ENCODE measurements around the gene PRKN.

Gene PRKN

DNA sequence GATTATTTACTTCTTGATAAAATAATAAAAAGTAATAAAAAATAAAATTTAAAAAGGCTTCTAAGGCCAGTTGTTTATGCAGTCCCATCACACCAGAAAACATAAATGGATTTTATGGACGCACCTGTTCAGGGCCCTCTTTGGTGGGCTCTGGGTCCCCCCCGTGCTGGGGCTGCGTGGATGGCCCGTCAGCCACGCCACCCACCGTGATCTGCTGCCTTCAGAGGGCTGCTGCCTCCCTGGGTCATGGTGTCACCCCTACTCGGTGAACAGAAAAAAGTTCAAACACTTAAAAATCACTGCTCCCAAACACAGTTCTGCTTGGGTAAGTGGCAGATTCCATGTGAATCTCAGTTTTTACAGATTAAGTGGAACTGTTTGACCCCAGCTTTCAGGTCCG lies 1006.1 kb downstream of the PRKN start:
- ChIA-PET POLR2A (no interaction called here), CTCF (no interaction called here)
- no peak for DNase-seq (ENCODE audit: extremely low spot score)
- TF ChIP-seq HDGF (IDR thresholded peaks at IDR 0.05; ENCODE audit: borderline replicate concordance) (no peak), SUZ12 (IDR thresholded peaks at IDR 0.05) (no peak), CTBP1 (IDR thresholded peaks at IDR 0.05; ENCODE audit: borderline replicate concordance) (no peak), NFRKB (IDR thresholded peaks at IDR 0.05) (no peak), SP1 (IDR thresholded peaks at IDR 0.05) (no peak), TARDBP (IDR thresholded peaks at IDR 0.05) (no peak), BHLHE40 (IDR thresholded peaks at IDR 0.05; ENCODE audit: borderline replicate concordance) (no peak), FOXA1 (IDR thresholded peaks at IDR 0.05) (no peak), ELF4 (IDR thresholded peaks at IDR 0.05) (no peak), LEF1 (IDR thresholded peaks at IDR 0.05; ENCODE audit: borderline replicate concordance) (no peak), ARNT (IDR thresholded peaks at IDR 0.05) (no peak), FOXK2 (IDR thresholded peaks at IDR 0.05) (no peak), L3MBTL2 (conservative IDR thresholded peaks at IDR 0.05) (no peak), FOXM1 (IDR thresholded peaks at IDR 0.05; ENCODE audit: borderline replicate concordance) (no peak), ZNF384 (IDR thresholded peaks at IDR 0.05) (no peak)
- TF ChIP-seq, protein P1, sequence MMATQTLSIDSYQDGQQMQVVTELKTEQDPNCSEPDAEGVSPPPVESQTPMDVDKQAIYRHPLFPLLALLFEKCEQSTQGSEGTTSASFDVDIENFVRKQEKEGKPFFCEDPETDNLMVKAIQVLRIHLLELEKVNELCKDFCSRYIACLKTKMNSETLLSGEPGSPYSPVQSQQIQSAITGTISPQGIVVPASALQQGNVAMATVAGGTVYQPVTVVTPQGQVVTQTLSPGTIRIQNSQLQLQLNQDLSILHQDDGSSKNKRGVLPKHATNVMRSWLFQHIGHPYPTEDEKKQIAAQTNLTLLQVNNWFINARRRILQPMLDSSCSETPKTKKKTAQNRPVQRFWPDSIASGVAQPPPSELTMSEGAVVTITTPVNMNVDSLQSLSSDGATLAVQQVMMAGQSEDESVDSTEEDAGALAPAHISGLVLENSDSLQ (IDR thresholded peaks at IDR 0.05), result no peak

DNA sequence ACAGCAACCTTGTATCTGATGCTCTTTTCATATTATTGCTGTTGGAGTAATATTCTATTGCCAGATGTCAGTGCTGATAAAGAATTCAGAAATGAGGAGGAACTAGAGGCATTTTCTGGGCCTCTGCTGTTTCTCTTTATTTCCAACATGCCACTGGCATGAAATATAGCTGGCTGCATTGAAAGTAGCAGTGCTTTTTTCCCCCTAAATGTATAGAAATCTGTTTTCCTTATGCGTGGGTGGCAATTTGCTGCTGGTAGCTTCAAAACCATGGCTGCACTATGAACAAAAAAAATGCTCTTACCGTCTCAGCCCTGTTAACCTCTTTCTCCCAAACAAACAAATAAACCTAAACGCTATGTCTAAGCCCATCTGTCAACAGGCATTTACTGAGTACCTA lies 1011.4 kb downstream of the PRKN start:
- ChIA-PET POLR2A (no interaction called here), CTCF (no interaction called here)
- no peak for DNase-seq (ENCODE audit: extremely low spot score)
- TF ChIP-seq ARNT (IDR thresholded peaks at IDR 0.05), result no peak
- TF ChIP-seq CTBP1 (IDR thresholded peaks at IDR 0.05; ENCODE audit: borderline replicate concordance), result no peak
- TF ChIP-seq LEF1 (IDR thresholded peaks at IDR 0.05; ENCODE audit: borderline replicate concordance), result no peak
- no peak for TF ChIP-seq SUZ12 (IDR thresholded peaks at IDR 0.05)

- POLR2A ChIA-PET, result no interaction called here
- no peak for DNase-seq (ENCODE audit: extremely low spot score)
- CTCF ChIA-PET, result no interaction called here
- TF ChIP-seq ELF4 (IDR thresholded peaks at IDR 0.05) (no peak), FOXK2 (IDR thresholded peaks at IDR 0.05) (no peak), FOXA1 (IDR thresholded peaks at IDR 0.05) (no peak), SP1 (IDR thresholded peaks at IDR 0.05) (no peak), BHLHE40 (IDR thresholded peaks at IDR 0.05; ENCODE audit: borderline replicate concordance) (no peak), FOXM1 (IDR thresholded peaks at IDR 0.05; ENCODE audit: borderline replicate concordance) (no peak), CTBP1 (IDR thresholded peaks at IDR 0.05; ENCODE audit: borderline replicate concordance) (no peak), TARDBP (IDR thresholded peaks at IDR 0.05) (no peak), LEF1 (IDR thresholded peaks at IDR 0.05; ENCODE audit: borderline replicate concordance) (no peak)
These were observed 1015.6 kb downstream of the PRKN start for GRCh38 chr6:161711938-161712337.

DNA sequence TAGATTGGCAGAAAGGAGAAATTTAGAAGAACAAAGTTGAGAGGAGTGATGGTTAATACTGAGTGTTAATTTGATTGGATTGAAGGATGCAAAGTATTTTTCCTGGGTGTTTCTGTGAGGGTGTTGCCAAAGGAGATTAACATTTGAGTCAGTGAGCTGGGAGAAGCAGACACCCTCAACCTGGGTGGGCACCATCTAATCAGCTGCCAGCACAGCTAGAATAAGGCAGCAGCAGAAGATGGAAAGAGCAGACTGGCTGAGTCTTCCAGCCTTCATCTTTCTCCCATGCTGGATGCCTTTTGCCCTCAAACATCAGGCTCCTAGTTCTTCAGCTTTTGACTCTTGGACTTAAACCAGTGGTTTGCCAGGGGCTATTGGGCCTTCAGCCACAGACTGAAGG lies 1016.1 kb downstream of the PRKN start:
- no peak for TF ChIP-seq TARDBP (IDR thresholded peaks at IDR 0.05)
- no peak for TF ChIP-seq L3MBTL2 (conservative IDR thresholded peaks at IDR 0.05)
- TF ChIP-seq BHLHE40 (IDR thresholded peaks at IDR 0.05; ENCODE audit: borderline replicate concordance), result no peak
- no peak for TF ChIP-seq ARNT (IDR thresholded peaks at IDR 0.05)
- TF ChIP-seq LEF1 (IDR thresholded peaks at IDR 0.05; ENCODE audit: borderline replicate concordance), result no peak
- TF ChIP-seq SP1 (IDR thresholded peaks at IDR 0.05), result no peak
- TF ChIP-seq CTBP1 (IDR thresholded peaks at IDR 0.05; ENCODE audit: borderline replicate concordance), result no peak
- TF ChIP-seq NFRKB (IDR thresholded peaks at IDR 0.05), result no peak
- TF ChIP-seq HDGF (IDR thresholded peaks at IDR 0.05; ENCODE audit: borderline replicate concordance), result no peak
- TF ChIP-seq, protein P1 (IDR thresholded peaks at IDR 0.05), result no peak
- TF ChIP-seq FOXK2 (IDR thresholded peaks at IDR 0.05), result no peak
- no peak for TF ChIP-seq FOXA1 (IDR thresholded peaks at IDR 0.05)
- no peak for TF ChIP-seq SUZ12 (IDR thresholded peaks at IDR 0.05)
- no peak for TF ChIP-seq ELF4 (IDR thresholded peaks at IDR 0.05)
- TF ChIP-seq FOXM1 (IDR thresholded peaks at IDR 0.05; ENCODE audit: borderline replicate concordance), result no peak
- no peak for TF ChIP-seq ZNF384 (IDR thresholded peaks at IDR 0.05)
- ChIA-PET CTCF (no interaction called here), POLR2A (no interaction called here)
- DNase-seq (ENCODE audit: extremely low spot score), result no peak

DNA sequence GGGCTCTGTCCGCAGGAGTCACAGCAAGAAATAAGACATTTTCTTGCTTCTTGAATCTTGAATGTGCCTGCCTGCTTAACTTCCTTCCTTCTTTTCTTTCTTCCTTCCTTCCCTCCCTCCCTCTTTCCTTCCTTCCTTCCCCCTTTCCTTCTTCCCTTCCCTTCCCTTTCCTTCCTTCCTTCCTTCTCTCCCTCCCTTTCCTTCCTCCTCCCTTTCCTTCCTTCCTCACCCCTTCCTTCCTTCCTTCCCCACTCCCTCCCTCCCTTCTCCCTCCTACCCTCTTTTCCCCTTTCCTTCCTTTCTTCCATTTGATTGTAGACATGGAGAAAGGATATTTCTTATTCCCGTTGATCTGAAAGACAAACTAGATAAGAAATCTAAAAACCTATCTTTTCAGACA lies 1016.9 kb downstream of the PRKN start:
- ChIA-PET POLR2A (no interaction called here), CTCF (no interaction called here)
- DNase-seq (ENCODE audit: extremely low spot score), result no peak
- TF ChIP-seq L3MBTL2 (conservative IDR thresholded peaks at IDR 0.05) (no peak), SUZ12 (IDR thresholded peaks at IDR 0.05) (no peak)

DNA sequence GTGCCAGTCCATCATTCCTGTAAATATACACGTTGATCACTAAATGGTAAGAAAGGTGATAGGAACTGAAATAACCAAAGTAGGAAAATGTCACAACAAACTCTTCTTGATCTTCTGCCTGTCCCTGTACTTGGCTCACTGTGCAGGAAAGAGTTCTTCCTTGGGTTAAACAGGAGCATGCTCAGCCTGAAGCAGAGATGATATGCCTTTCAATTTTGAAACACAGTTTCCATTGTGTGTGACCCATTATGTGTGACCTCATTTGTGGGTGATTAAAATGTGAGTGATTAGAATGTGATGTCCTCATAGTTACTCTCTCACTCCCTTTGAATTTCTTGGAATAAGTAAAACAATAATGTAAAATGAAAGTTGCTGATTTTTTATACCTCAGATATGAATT lies 1026.5 kb downstream of the PRKN start:
- ChIA-PET CTCF (no interaction called here), POLR2A (no interaction called here)
- DNase-seq (ENCODE audit: extremely low spot score), result no peak
- TF ChIP-seq BHLHE40 (IDR thresholded peaks at IDR 0.05; ENCODE audit: borderline replicate concordance) (no peak), SP1 (IDR thresholded peaks at IDR 0.05) (no peak), FOXM1 (IDR thresholded peaks at IDR 0.05; ENCODE audit: borderline replicate concordance) (no peak), NFRKB (IDR thresholded peaks at IDR 0.05) (no peak), LEF1 (IDR thresholded peaks at IDR 0.05; ENCODE audit: borderline replicate concordance) (no peak), ARNT (IDR thresholded peaks at IDR 0.05) (no peak), L3MBTL2 (conservative IDR thresholded peaks at IDR 0.05) (no peak), CTBP1 (IDR thresholded peaks at IDR 0.05; ENCODE audit: borderline replicate concordance) (no peak), TARDBP (IDR thresholded peaks at IDR 0.05) (no peak), ZNF384 (IDR thresholded peaks at IDR 0.05) (no peak)

GRCh38 chr6:161696801-161697200 lies 1030.8 kb downstream of the PRKN start:
- no peak for DNase-seq (ENCODE audit: extremely low spot score)
- ChIA-PET POLR2A (no interaction called here), CTCF (interaction anchor here (1.1 kb wide), 1 partner anchor 278 kb away, joined by 5 read pairs; no protein-coding TSS in a partner anchor)
- TF ChIP-seq ELF4 (IDR thresholded peaks at IDR 0.05) (no peak), CTBP1 (IDR thresholded peaks at IDR 0.05; ENCODE audit: borderline replicate concordance) (no peak), ZNF384 (IDR thresholded peaks at IDR 0.05) (no peak), FOXK2 (IDR thresholded peaks at IDR 0.05) (no peak), SP1 (IDR thresholded peaks at IDR 0.05) (no peak), ARNT (IDR thresholded peaks at IDR 0.05) (no peak), NFRKB (IDR thresholded peaks at IDR 0.05) (no peak), BHLHE40 (IDR thresholded peaks at IDR 0.05; ENCODE audit: borderline replicate concordance) (no peak), FOXM1 (IDR thresholded peaks at IDR 0.05; ENCODE audit: borderline replicate concordance) (no peak)
- TF ChIP-seq, protein P1 (IDR thresholded peaks at IDR 0.05), result no peak

Measured in HEK293T (cell line).